Measurements from ENCODE around the gene PLSCR4.

- TF ChIP-seq, protein P1, sequence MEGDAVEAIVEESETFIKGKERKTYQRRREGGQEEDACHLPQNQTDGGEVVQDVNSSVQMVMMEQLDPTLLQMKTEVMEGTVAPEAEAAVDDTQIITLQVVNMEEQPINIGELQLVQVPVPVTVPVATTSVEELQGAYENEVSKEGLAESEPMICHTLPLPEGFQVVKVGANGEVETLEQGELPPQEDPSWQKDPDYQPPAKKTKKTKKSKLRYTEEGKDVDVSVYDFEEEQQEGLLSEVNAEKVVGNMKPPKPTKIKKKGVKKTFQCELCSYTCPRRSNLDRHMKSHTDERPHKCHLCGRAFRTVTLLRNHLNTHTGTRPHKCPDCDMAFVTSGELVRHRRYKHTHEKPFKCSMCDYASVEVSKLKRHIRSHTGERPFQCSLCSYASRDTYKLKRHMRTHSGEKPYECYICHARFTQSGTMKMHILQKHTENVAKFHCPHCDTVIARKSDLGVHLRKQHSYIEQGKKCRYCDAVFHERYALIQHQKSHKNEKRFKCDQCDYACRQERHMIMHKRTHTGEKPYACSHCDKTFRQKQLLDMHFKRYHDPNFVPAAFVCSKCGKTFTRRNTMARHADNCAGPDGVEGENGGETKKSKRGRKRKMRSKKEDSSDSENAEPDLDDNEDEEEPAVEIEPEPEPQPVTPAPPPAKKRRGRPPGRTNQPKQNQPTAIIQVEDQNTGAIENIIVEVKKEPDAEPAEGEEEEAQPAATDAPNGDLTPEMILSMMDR (IDR thresholded peaks at IDR 0.05; ENCODE audit: low read depth, low read length, missing input control): no peak
- TF ChIP-seq FOXA1 (IDR thresholded peaks at IDR 0.05) (no peak), EGR1 (IDR thresholded peaks at IDR 0.05; ENCODE audit: low read depth in 2 of 2) (no peak), RAD21 (IDR thresholded peaks at IDR 0.05) (no peak), MAX (IDR thresholded peaks at IDR 0.05) (no peak), JUND (IDR thresholded peaks at IDR 0.05) (no peak), GABPA (IDR thresholded peaks at IDR 0.05 in 1 of 2, conservative IDR thresholded peaks at IDR 0.05 in 1 of 2) (no peak), HNF4G (IDR thresholded peaks at IDR 0.05) (no peak), YY1 (IDR thresholded peaks at IDR 0.05) (no peak), SP1 (IDR thresholded peaks at IDR 0.05) (no peak), HNF4A (conservative IDR thresholded peaks at IDR 0.05) (no peak)
- TF ChIP-seq, protein P2, sequence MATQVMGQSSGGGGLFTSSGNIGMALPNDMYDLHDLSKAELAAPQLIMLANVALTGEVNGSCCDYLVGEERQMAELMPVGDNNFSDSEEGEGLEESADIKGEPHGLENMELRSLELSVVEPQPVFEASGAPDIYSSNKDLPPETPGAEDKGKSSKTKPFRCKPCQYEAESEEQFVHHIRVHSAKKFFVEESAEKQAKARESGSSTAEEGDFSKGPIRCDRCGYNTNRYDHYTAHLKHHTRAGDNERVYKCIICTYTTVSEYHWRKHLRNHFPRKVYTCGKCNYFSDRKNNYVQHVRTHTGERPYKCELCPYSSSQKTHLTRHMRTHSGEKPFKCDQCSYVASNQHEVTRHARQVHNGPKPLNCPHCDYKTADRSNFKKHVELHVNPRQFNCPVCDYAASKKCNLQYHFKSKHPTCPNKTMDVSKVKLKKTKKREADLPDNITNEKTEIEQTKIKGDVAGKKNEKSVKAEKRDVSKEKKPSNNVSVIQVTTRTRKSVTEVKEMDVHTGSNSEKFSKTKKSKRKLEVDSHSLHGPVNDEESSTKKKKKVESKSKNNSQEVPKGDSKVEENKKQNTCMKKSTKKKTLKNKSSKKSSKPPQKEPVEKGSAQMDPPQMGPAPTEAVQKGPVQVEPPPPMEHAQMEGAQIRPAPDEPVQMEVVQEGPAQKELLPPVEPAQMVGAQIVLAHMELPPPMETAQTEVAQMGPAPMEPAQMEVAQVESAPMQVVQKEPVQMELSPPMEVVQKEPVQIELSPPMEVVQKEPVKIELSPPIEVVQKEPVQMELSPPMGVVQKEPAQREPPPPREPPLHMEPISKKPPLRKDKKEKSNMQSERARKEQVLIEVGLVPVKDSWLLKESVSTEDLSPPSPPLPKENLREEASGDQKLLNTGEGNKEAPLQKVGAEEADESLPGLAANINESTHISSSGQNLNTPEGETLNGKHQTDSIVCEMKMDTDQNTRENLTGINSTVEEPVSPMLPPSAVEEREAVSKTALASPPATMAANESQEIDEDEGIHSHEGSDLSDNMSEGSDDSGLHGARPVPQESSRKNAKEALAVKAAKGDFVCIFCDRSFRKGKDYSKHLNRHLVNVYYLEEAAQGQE (IDR thresholded peaks at IDR 0.05): no peak
Observed at GRCh38 chr3:146209371-146209770, 41.5 kb downstream of the PLSCR4 start.
